ENCODE results near the gene TRIM13. TPM values are rescaled to one million over a fixed set of nuclear protein-coding genes. Genes with fewer than 3 reads are reported as not detected.

Gene TRIM13
- total RNA-seq, 1 experiment from 2014 or later = 13.7 TPM

- no peak overlapping the region for H3K9ac ChIP-seq (ENCODE audit: low read length)
- no peaks in the 10 kb centered on the region for H3F3A ChIP-seq (ENCODE audit: low read length, unreplicated experiment)
- H3K9me3 ChIP-seq (ENCODE audit: low read length) = no peaks in the 10 kb centered on the region
- TF ChIP-seq CTCF (conservative IDR thresholded peaks at IDR 0.05; ENCODE audit: low read depth, low read length) (no peak), EZH2phosphoT487 (IDR thresholded peaks at IDR 0.05; ENCODE audit: borderline replicate concordance, low read length) (no peak), EZH2 (IDR thresholded peaks at IDR 0.05; ENCODE audit: low read length, unreplicated experiment) (no peak)
- ATAC-seq = no peak
- H4K20me1 ChIP-seq (ENCODE audit: low read length) = no peaks in the 10 kb centered on the region
- H3K36me3 ChIP-seq (ENCODE audit: low read depth, low read length) = no peaks in the 10 kb centered on the region; the same call in 1 of the 2 replicates
- no TSS peak for BruUV-seq (replicated peaks)
- ChIA-PET CTCF (no interaction called here), POLR2A (ENCODE audit: unreplicated experiment) (no interaction called here)
- no peaks in the 10 kb centered on the region for H3K79me2 ChIP-seq (ENCODE audit: low read length)
- intact Hi-C loops (cut with micrococcal nuclease) = no loop called here
- no peak overlapping the region for H2AFZ ChIP-seq (ENCODE audit: low read length)
- no peak for DNase-seq
- H3K4me3 ChIP-seq (ENCODE audit: low read length) = no peak overlapping the region
- no peak overlapping the region for H3K27ac ChIP-seq (ENCODE audit: low read length)
- H3K4me1 ChIP-seq (ENCODE audit: insufficient read depth, low read length) = no peaks in the 10 kb centered on the region
- H3K27me3 ChIP-seq (ENCODE audit: low read length) = no peaks in the 10 kb centered on the region
- H3K4me2 ChIP-seq (ENCODE audit: low read length) = no peak overlapping the region
- no peaks in the 10 kb centered on the region for H3K9me2 ChIP-seq (replicated peaks; ENCODE audit: low read length)
Observed at GRCh38 chr13:50026788-50027473, 30.1 kb downstream of the TRIM13 start.

GRCh38 chr13:50030315-50030714, 33.5 kb downstream of the TRIM13 start:
- POLR2A ChIA-PET (ENCODE audit: unreplicated experiment) = no interaction called here

More at GRCh38 chr13:50030315-50030714, 33.5 kb downstream of the TRIM13 start:
- no TSS peak for BruUV-seq (replicated peaks)
- no peaks in the 10 kb centered on the region for H3K4me1 ChIP-seq (ENCODE audit: insufficient read depth, low read length)
- no peaks in the 10 kb centered on the region for H4K20me1 ChIP-seq (ENCODE audit: low read length)
- no peak overlapping the region for H3K4me2 ChIP-seq (ENCODE audit: low read length)
- no peak overlapping the region for H2AFZ ChIP-seq (ENCODE audit: low read length)
- TF ChIP-seq CTCF (conservative IDR thresholded peaks at IDR 0.05; ENCODE audit: low read depth, low read length) = no peak
- TF ChIP-seq EZH2phosphoT487 (IDR thresholded peaks at IDR 0.05; ENCODE audit: borderline replicate concordance, low read length) = no peak
- no peaks in the 10 kb centered on the region for H3K27me3 ChIP-seq (ENCODE audit: low read length)
- H3K36me3 ChIP-seq (ENCODE audit: low read depth, low read length) = no peaks in the 10 kb centered on the region; the same call in 1 of the 2 replicates
- H3K9me2 ChIP-seq (replicated peaks; ENCODE audit: low read length) = no peaks in the 10 kb centered on the region
- DNase-seq (no peak), ATAC-seq (no peak)
- H3F3A ChIP-seq (ENCODE audit: low read length, unreplicated experiment) = no peaks in the 10 kb centered on the region
- H3K9me3 ChIP-seq (ENCODE audit: low read length) = no peaks in the 10 kb centered on the region
- H3K9ac ChIP-seq (ENCODE audit: low read length) = no peak overlapping the region
- H3K4me3 ChIP-seq (ENCODE audit: low read length) = no peak overlapping the region
- H3K79me2 ChIP-seq (ENCODE audit: low read length) = no peaks in the 10 kb centered on the region
- intact Hi-C loops (cut with micrococcal nuclease) = no loop called here
- CTCF ChIA-PET = no interaction called here
- H3K27ac ChIP-seq (ENCODE audit: low read length) = no peak overlapping the region

Measured in PC-3 (cell line).